Panc1 (cell line): ENCODE results near the gene MCM7. TPM values are rescaled to one million over a fixed set of nuclear protein-coding genes. Genes with fewer than 3 reads are reported as not detected.

Experiments
- ATAC-seq: fragments of 200-7000 bp; cut with Tn5 transposase; 2 replicates; pipeline ENCODE4 v1.9.1; 2020; ENCODE audit warnings: mild to moderate bottlenecking, moderate library complexity
- BruUV-seq: library from RNA; stranded (reverse); fragments of 400-500 nt; replicated peaks from 2 replicates; lab custom pipeline; 2021; lab: Mats Ljungman, UMichigan
- CTCF ChIA-PET: fragments of 300-600 bp; sonication (Branson Sonifier 250); formaldehyde crosslinking; loops from one replicate; lab custom pipeline; 2022; ENCODE audit warnings: antibody characterized with exemption; lab: Charles Lee
- POLR2A ChIA-PET: fragments of 300-600 bp; sonication (Branson Sonifier 250); formaldehyde crosslinking; loops from one replicate; lab custom pipeline; 2022; ENCODE audit warnings: antibody characterized with exemption; lab: Charles Lee
- DNase-seq: peaks from one replicate; pipeline ENCODE4 v3.0.0-alpha.2; 2010; ENCODE audit warnings: low read depth, low spot score
- H3K27ac ChIP-seq: 2 replicates; pipeline ENCODE4 v1.5.1; 2011; ENCODE audit warnings: mild to moderate bottlenecking, low read length, inconsistent platforms
- H3K27me3 ChIP-seq: fragments of 200-500 bp; sonication (Bioruptor generic); 2 replicates; pipeline ENCODE4 v1.6.0; 2014; ENCODE audit warnings: low read length, inconsistent platforms; ENCODE audit not compliant: control insufficient read depth, insufficient read depth
- H3K36me3 ChIP-seq: fragments of 200-500 bp; sonication (Bioruptor generic); 2 replicates; pipeline ENCODE4 v1.5.1; 2014; ENCODE audit warnings: inconsistent platforms, mild to moderate bottlenecking, low read length, moderate library complexity; ENCODE audit not compliant: control insufficient read depth, insufficient read depth
- H3K4me1 ChIP-seq: 2 replicates; pipeline ENCODE4 v1.5.1; 2011; ENCODE audit warnings: inconsistent platforms, mild to moderate bottlenecking, low read length, moderate library complexity; ENCODE audit not compliant: control insufficient read depth, insufficient read depth
- H3K4me3 ChIP-seq, 2 experiments: 2 replicates each; pipeline ENCODE4 v1.5.1; 2011 to 2012; ENCODE audit warnings: low read depth in 2 of 2, low read length in 2 of 2, mild to moderate bottlenecking in 2 of 2, inconsistent platforms in 1 of 2, moderate library complexity in 1 of 2
- H3K9me3 ChIP-seq: fragments of 200-500 bp; sonication (Bioruptor generic); 2 replicates; pipeline ENCODE4 v1.5.1; 2014; ENCODE audit warnings: low read depth, mild to moderate bottlenecking, inconsistent platforms, low read length, moderate library complexity; ENCODE audit not compliant: control insufficient read depth, insufficient read depth
- POLR2AphosphoS5 ChIP-seq: IDR thresholded peaks from 2 replicates; pipeline ENCODE4 v1.6.1; 2012; ENCODE audit warnings: mild to moderate bottlenecking, low read depth, low read length, moderate library complexity
- SIN3A ChIP-seq: IDR thresholded peaks from 2 replicates; pipeline ENCODE4 v1.6.1; 2012; ENCODE audit warnings: low read depth, mild to moderate bottlenecking, low read length, moderate library complexity, borderline replicate concordance; ENCODE audit not compliant: insufficient read depth
- TCF7L2 ChIP-seq: IDR thresholded peaks from 2 replicates; pipeline ENCODE4 v1.6.1; 2011; ENCODE audit warnings: mild to moderate bottlenecking, low read depth, low read length, inconsistent platforms
- in situ Hi-C: cut with HindIII; loops from 2 replicates; pipeline ENCODE4 v1.10.0; 2016; ENCODE audit warnings: low sequenced_read_pairs, low pct_unique_long_range_greater_than_20kb
- intact Hi-C: fragments of 100-400 bp; cut with micrococcal nuclease; formaldehyde crosslinking; loops from one replicate; pipeline ENCODE4 v1.10.0; 2022; ENCODE audit not compliant: unreplicated experiment
- total RNA-seq: library from RNA; stranded (reverse); gene quantifications from one replicate; pipeline ENCODE4 v1.2.1, GENCODE V29; 2021; ENCODE audit not compliant: unreplicated experiment
- TF ChIP-seq, protein P1 (sequence below): fragments of 450-650 bp; IDR thresholded peaks from 2 replicates; pipeline ENCODE4 v1.5.1; 2017; ENCODE audit warnings: mild to moderate bottlenecking
- TF ChIP-seq, protein P2 (sequence below), 2 experiments: IDR thresholded peaks; 2 replicates each; pipeline ENCODE4 v1.6.1; 2011 to 2012; ENCODE audit warnings: low read depth in 2 of 2, control low read depth in 1 of 2, low read length in 1 of 2, mild to moderate bottlenecking in 1 of 2, moderate library complexity in 1 of 2; ENCODE audit not compliant: insufficient read depth in 1 of 2

MCM7 gene
- total RNA-seq, 1 experiment from 2014 or later = 258 TPM

DNA sequence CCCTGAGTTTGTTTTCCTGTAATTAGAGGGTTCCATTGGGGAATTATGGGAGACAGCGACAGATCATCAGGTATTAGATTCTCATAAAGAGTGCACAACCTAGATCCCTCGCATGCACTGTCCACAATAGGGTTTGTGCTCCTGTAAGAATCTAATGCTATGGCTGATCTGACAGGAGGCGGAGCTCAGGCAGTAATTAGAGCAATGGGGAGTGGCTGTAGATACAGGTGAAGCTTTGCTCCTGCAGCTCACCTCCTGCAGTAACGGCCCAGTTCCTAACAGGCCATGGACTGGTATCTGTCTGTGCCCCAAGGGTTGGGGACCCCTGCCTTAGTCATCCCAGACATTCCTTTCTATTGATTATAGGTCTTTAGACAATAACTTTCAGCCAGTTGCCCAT, 52.5 kb downstream of the MCM7 start:
- in situ Hi-C loops (no loop called here), intact Hi-C loops (no loop called here)
- H3K4me1 ChIP-seq = peaks cover 4% of the 10 kb centered on the region
- ATAC-seq (no peak), DNase-seq (no peak)
- H3K36me3 ChIP-seq = no peaks in the 10 kb centered on the region; the same call in 1 of the 2 replicates
- peak overlapping the region in 1 of 2 experiments; percentile 92; a peak in 1 of 4 replicates for H3K4me3 ChIP-seq
- no peaks in the 10 kb centered on the region for H3K9me3 ChIP-seq
- H3K27me3 ChIP-seq = no peaks in the 10 kb centered on the region
- ChIA-PET CTCF (no interaction called here), POLR2A (interaction anchor here (0.6 kb wide), 1 partner anchor 1567 kb away, joined by 4 read pairs; no protein-coding TSS in a partner anchor)
- TF ChIP-seq TCF7L2 (no peak), POLR2AphosphoS5 (no peak), SIN3A (no peak)
- TF ChIP-seq, protein P1, sequence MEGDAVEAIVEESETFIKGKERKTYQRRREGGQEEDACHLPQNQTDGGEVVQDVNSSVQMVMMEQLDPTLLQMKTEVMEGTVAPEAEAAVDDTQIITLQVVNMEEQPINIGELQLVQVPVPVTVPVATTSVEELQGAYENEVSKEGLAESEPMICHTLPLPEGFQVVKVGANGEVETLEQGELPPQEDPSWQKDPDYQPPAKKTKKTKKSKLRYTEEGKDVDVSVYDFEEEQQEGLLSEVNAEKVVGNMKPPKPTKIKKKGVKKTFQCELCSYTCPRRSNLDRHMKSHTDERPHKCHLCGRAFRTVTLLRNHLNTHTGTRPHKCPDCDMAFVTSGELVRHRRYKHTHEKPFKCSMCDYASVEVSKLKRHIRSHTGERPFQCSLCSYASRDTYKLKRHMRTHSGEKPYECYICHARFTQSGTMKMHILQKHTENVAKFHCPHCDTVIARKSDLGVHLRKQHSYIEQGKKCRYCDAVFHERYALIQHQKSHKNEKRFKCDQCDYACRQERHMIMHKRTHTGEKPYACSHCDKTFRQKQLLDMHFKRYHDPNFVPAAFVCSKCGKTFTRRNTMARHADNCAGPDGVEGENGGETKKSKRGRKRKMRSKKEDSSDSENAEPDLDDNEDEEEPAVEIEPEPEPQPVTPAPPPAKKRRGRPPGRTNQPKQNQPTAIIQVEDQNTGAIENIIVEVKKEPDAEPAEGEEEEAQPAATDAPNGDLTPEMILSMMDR = no peak
- TF ChIP-seq, protein P2, sequence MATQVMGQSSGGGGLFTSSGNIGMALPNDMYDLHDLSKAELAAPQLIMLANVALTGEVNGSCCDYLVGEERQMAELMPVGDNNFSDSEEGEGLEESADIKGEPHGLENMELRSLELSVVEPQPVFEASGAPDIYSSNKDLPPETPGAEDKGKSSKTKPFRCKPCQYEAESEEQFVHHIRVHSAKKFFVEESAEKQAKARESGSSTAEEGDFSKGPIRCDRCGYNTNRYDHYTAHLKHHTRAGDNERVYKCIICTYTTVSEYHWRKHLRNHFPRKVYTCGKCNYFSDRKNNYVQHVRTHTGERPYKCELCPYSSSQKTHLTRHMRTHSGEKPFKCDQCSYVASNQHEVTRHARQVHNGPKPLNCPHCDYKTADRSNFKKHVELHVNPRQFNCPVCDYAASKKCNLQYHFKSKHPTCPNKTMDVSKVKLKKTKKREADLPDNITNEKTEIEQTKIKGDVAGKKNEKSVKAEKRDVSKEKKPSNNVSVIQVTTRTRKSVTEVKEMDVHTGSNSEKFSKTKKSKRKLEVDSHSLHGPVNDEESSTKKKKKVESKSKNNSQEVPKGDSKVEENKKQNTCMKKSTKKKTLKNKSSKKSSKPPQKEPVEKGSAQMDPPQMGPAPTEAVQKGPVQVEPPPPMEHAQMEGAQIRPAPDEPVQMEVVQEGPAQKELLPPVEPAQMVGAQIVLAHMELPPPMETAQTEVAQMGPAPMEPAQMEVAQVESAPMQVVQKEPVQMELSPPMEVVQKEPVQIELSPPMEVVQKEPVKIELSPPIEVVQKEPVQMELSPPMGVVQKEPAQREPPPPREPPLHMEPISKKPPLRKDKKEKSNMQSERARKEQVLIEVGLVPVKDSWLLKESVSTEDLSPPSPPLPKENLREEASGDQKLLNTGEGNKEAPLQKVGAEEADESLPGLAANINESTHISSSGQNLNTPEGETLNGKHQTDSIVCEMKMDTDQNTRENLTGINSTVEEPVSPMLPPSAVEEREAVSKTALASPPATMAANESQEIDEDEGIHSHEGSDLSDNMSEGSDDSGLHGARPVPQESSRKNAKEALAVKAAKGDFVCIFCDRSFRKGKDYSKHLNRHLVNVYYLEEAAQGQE (IDR thresholded peaks at IDR 0.05; ENCODE audit: insufficient read depth in 1 of 2, low read depth in 2 of 2, low read length in 1 of 2) = no peak
- peak overlapping the region; percentile 94 for H3K27ac ChIP-seq
- BruUV-seq = no TSS peak

DNA sequence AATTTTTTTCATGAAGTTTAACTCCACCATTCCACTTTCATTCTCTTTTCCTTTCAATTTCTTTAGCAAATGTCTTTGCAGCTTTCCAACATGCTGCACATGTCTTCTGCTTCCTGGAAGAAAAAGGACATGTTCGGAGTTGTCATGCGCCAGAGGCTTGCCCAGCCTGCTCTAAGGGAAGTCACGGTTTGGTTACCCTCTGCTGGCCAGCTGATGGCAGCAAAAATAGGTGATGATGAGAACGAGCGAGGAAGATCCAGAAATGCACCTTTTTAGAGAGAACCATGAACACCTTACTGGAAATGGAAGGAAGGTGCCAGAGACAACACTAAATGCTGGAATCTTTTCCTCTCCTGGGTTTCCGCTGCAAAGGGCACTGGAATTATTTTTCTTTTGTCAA, 56.5 kb downstream of the MCM7 start:
- ATAC-seq (peak; percentile 58; the same call in 1 of the 2 replicates), DNase-seq (no peak)
- BruUV-seq = no TSS peak
- intact Hi-C loops (no loop called here), in situ Hi-C loops (no loop called here)
- Histone ChIP-seq H3K27ac (no peak overlapping the region), H3K27me3 (no peaks in the 10 kb centered on the region), H3K36me3 (no peaks in the 10 kb centered on the region; the same call in 1 of the 2 replicates), H3K4me1 (peaks cover 5% of the 10 kb centered on the region), H3K9me3 (no peaks in the 10 kb centered on the region), H3K4me3 (no peak overlapping the region)
- TF ChIP-seq, protein P2 (IDR thresholded peaks at IDR 0.05; ENCODE audit: insufficient read depth in 1 of 2, low read depth in 2 of 2, low read length in 1 of 2) = no peak
- TF ChIP-seq, protein P1 = peak; percentile 50
- ChIA-PET CTCF (interaction anchor here (0.7 kb wide), 1 partner anchor 44 kb away, joined by 10 read pairs; no protein-coding TSS in a partner anchor), POLR2A (interaction anchor here (0.9 kb wide), 1 partner anchor 56 kb away, joined by 4 read pairs; the partner anchor contains the start of genes AP4M1 and MCM7)
